NCI-H1694 treated with DMSO at 0.1 percent for 48 hours (cell line): Measurements from ENCODE around the gene DTX3.
"Not testable (repeated sequence)": the region's sequence is repeated elsewhere in the genome, so short reads cannot be mapped to it uniquely, and the experiment has no call there.

Experiments used
- DNase-seq: peaks from one replicate; lab custom pipeline; 2025; lab: John Stamatoyannopoulos, UW

DTX3 gene

GRCh38 chr12:57632073-57632957, 27.7 kb downstream of the DTX3 start:
- no peak for DNase-seq

GRCh38 chr12:57632958-57633840, 28.6 kb downstream of the DTX3 start, which contains the start of gene B4GALNT1:
Gene B4GALNT1 (minus strand): TSS chr12:57633201. CDS start chr12:57632132, 1,069 bp downstream.
- DNase-seq = peak; percentile 39

GRCh38 chr12:57636731-57637130, 32.1 kb downstream of the DTX3 start:
- DNase-seq = not testable (repeated sequence)

DNA sequence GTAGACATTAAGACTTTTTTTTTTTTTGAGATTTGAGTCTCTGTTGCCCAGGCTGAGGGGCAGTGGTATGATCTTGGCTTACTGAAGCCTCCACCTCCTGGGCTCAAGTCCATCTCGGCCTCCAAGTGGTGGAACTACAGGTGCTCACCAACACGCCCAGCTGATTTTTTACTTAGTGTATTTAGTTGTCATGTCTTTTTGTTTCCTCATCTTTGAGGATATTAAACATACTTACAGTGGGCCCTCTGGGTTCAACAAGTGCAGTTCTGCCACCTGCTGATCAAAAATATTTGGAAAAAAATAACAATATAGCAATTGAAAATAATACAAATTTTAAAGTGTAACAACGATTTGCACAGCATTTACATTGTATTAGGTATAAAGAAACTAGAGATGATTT, 32.7 kb downstream of the DTX3 start:
- no peak for DNase-seq

DNA sequence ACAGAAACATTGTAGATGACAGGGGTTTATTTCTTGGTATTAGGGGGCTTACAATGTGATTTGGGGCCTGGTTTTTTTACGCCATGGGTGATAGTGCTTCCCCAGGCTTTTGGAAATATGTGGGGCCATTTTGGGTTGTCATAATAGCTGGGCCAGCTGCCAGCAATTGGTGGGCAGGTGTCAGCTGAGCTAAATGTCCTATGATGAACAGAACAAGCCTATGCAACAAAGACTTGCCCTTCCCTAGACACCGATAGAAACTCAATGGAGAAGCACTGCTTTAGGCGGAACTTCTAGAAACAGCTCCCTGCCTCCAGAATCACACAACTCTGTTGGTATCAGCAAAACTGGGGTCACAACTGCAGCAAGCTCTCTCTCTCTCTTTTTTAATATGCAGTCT, 33.5 kb downstream of the DTX3 start:
- no peak for DNase-seq

DNA sequence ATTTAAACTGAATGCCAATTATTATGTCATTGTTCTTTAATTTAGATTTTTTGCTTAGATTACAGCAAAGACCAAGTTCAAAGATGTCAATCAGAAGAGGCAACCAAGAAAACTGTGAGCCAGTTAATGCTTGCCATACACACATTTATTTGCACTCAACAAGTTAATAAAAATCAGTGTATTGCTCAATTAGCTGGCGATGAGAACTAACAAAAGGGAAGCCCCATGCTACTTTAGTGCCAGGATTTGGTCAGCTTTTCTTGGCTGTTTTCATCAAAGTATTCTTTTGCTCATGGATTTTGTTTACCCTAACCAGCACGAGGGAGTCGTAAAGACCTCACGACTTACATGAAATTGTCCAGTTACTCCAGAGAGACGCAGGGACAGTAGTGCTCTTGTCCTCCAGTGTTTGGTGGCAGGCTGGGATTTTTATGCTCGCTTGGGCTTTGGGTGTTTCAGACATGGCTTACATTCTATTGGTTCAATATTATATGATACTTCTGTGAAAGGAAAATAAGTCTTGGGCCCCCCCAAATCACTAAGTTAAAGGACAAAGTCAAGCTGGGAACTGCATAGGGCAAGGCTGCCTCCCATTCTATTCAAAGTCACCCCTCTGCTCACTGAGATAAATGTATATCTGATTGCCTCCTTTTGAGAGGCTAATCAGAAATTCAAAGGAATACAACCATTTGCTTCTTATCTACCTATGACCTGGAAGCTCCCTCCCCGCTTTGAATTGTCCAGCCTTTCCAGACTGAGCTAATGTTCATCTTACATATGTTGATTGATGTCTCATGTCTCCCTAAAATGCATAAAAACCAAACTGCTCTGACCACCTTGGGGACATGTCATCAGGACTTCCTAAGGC, 35.8 kb downstream of the DTX3 start:
- no peak for DNase-seq

DNA sequence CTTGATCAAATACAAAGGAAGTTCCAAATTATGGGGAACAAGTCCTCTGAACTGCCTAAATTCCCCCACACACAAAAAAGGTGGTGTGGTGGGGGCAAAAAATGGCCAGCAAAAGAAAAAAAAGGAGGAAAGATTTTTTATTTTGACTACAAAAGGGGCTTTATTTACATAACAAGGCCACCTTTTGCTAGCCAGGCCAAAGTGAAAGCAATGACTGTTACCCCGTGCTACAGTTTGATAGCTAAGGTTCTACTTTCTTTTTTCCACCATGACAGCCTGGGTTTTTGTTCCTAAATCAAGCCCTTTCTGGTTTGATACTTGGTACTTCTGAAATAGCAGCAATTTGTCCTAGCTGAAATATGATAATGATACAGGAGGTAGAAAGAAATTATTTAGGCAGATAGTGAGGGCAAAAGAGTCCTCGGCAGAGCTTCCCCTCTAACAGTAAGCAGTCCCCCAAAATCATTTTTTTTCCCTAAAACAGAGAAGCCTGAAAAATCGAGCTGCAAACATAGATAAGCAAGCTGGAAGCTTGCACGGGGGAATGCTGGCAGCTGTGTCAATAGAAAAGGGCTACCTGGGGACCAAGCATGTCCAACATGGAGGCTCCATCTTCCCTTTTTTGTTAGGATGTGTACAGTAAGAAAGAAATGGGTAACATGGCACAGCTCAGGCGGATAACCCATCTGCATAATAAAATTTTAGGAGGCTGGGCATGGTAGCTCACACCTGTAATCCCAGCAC, 37.2 kb downstream of the DTX3 start:
- DNase-seq = no peak

GRCh38 chr12:57645990-57646658, 41.5 kb downstream of the DTX3 start:
- not testable (repeated sequence) for DNase-seq

DNA sequence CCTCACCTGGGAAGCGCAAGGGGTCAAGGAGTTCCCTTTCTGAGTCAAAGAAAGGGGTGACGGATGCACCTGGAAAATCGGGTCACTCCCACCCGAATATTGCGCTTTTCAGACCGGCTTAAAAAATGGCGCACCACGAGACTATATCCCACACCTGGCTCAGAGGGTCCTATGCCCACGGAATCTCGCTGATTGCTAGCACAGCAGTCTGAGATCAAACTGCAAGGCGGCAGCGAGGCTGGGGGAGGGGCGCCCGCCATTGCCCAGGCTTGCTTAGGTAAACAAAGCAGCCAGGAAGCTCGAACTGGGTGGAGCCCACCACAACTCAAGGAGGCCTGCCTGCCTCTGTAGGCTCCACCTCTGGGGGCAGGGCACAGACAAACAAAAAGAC, 42.0 kb downstream of the DTX3 start:
- not testable (repeated sequence) for DNase-seq

DNA sequence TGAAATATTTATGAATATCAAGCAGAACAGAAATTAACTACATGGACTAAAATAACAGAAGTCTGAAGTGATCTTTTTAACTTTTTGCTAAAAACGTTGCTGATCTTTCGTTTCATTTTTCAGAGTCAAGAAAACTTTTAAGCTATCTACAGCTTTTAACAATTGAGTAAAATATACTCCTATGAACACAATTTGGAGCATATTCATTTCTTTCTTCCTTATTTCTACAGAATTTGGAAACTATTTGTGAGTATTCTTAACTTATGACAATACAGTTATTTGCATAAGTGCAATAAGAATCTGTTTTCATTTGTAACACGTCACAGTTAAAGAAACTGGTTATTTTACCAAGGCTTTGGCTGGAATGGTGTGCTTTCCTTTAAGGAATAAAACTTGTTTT, 49.4 kb downstream of the DTX3 start:
- no peak for DNase-seq

- DNase-seq = no peak
Measured at GRCh38 chr12:57655541-57656240, 51.1 kb downstream of the DTX3 start.

DNA sequence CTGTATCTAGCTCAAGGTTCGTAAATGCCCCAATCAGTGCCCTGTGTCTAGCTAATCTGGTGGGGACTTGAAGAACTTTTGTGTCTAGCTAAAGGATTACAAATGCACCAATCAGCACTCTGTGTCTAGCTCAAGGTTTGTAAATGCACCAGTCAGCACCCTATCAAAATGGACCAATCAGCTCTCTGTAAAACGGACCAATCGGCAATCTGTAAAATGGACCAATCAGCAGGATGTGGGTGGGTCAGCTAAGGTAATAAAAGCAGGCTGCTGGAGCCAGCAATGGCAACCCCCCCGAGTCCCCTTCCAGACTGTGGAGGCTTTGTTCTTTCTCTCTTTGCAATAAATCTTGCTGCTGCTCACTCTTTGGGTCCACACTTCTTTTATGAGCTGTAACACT, 51.8 kb downstream of the DTX3 start:
- not testable (repeated sequence) for DNase-seq

DNA sequence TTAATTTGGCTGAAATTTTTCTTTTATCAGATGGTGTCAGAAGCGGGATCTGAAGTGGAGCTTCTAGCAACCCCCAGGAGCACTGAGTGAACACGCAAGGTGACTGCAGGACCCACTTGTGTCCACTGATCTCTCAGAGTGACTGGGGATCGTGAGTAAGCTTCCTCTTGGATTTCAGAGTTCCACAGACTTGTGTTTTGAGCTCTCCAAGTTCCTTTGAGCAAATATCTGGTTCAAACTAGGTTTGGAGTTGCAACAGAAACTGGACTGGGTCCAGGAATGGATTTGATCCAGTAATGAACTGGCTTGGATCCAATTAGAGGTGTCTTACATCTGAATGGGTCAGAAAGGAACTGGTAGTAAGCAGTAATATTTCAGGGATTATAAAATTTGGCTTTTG, 53.1 kb downstream of the DTX3 start:
- no peak for DNase-seq

- DNase-seq = no peak
Measured at GRCh38 chr12:57658890-57659289, 54.3 kb downstream of the DTX3 start.
